GM13976 (cell line): ENCODE measurements around the gene ACTR3C.
"Not testable (repeated sequence)": the region's sequence is repeated elsewhere in the genome, so short reads cannot be mapped to it uniquely, and the experiment has no call there.

ENCODE experiments used
- DNase-seq: peaks from one replicate; pipeline ENCODE4 v3.0.0; 2012; ENCODE audit warnings: low spot score
- in situ Hi-C: fragments of 300-500 bp; cut with MboI; formaldehyde crosslinking; loops from one replicate; pipeline ENCODE4 v1.12.0; 2022; ENCODE audit warnings: low sequenced_read_pairs, mixed read lengths, inconsistent platforms; ENCODE audit not compliant: unreplicated experiment
- TF ChIP-seq, protein P1 (sequence below): IDR thresholded peaks from 2 replicates; pipeline ENCODE4 v1.5.1; 2012; ENCODE audit warnings: borderline replicate concordance, mild to moderate bottlenecking; ENCODE audit not compliant: insufficient read depth; ENCODE audit errors: extremely low read depth, missing control alignments, control extremely low read depth

The ACTR3C gene

DNA sequence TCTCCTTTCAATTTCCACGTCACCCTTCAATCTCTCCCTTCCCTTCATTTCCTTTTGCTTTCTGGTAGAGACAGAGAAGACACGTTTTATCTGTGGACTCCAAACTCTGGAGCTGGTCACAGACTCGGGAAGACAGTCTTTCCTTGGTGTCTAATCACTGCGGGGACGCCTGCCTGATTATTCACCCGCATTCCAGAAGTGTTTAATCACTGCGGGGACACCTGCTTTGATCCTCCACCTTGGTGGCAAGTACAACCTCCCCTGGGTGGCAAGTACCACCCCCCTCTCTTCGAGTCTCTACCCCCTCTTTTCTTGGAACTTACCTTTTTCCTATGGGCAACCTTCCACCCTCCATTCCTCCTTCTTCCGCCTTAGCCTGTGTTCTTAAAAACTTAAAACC, 15.4 kb downstream of the ACTR3C start:
- TF ChIP-seq, protein P1, sequence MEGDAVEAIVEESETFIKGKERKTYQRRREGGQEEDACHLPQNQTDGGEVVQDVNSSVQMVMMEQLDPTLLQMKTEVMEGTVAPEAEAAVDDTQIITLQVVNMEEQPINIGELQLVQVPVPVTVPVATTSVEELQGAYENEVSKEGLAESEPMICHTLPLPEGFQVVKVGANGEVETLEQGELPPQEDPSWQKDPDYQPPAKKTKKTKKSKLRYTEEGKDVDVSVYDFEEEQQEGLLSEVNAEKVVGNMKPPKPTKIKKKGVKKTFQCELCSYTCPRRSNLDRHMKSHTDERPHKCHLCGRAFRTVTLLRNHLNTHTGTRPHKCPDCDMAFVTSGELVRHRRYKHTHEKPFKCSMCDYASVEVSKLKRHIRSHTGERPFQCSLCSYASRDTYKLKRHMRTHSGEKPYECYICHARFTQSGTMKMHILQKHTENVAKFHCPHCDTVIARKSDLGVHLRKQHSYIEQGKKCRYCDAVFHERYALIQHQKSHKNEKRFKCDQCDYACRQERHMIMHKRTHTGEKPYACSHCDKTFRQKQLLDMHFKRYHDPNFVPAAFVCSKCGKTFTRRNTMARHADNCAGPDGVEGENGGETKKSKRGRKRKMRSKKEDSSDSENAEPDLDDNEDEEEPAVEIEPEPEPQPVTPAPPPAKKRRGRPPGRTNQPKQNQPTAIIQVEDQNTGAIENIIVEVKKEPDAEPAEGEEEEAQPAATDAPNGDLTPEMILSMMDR: no peak
- no peak for DNase-seq
- in situ Hi-C loops: no loop called here

DNA sequence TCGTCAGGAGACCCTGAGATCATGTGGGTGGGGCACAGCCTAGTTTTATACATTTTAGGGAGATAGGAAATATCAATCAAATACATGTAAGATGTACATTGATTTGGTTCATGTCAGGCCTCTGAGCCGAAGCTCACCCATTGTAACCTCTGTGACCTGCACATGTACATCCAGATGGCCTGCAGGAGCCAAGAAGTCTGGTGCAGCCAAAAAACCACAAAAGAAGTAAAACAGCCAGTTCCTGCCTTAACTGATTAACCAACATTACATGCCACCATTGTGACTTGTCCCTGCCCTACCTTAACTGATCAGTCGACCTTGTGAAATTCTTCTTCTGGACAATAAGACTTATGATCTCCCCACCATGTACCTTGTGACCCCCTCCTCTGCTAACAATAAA, 16.2 kb downstream of the ACTR3C start:
- no peak for DNase-seq
- TF ChIP-seq, protein P1: no peak
- in situ Hi-C loops: no loop called here

DNA sequence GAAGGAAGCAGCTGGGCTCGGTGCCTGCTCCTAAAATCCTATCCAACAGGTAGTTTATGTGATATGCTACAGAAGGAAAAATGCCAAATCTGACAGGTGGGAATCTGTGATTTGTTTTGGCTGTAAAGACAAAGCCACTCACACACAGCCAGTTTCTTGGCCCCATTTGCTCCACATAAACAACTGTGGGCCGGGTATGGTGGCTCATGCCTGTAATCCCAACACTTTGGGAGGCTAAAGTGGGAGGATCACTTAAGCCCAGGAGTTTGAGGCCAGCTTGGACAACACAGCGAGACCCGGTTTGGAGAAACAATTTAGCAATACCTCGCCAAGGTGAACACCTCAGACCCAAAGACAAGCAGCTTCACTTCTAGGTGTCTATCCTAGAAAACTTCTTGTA, 17.0 kb downstream of the ACTR3C start:
- DNase-seq, in situ Hi-C loops: not testable (repeated sequence)

DNA sequence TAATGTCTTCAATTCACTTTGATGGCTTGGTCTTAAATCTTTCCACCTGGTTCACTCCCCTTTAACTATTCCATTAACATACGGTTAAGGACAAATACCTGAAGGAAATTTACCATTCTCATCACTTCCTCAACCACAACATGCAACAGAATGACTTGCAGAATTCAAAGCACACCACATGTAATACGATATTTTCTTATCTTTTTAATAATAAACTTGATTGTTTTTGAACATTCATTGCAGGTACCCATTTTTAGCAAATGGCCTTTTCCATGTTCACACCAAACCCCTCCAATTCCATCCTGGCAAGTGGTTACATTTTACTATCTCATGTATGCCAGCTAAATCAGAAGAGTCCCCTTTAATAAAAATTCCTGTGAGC, 17.5 kb downstream of the ACTR3C start:
- in situ Hi-C loops: not testable (repeated sequence)

DNA sequence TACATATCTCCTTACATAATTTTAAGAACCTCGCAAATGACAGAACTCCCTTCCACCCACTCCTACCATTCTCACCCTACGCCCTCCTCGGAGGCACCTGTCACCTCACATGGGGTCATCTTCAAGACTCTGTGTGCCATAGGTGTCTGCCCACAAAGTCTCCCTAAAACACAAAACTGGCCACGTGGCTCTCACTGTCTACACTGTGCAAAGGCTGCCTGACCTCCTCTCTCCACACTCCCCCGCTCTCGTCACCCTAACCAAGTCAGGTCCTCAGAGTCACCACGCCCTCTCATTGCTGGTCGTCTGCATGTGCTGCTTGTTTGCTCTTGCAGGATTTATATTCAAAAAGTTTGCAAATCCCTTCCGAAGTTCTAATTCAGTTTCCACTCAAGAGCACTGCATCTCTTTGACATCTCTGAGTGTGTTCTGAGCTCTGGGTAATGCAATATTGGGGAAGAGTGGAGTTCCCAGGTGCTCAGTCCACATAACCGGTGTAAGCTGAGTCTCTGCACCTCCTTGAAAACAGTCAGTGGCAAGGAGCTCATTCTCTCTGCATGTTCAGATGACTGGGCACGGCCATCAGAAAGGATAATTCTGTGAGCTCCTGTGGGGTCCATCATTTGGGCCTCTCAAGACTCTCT, 18.0 kb downstream of the ACTR3C start:
- in situ Hi-C loops, DNase-seq: not testable (repeated sequence)

More for the DNA sequence above, 17.5 kb downstream of the ACTR3C start:
- not testable (repeated sequence) for DNase-seq

DNA sequence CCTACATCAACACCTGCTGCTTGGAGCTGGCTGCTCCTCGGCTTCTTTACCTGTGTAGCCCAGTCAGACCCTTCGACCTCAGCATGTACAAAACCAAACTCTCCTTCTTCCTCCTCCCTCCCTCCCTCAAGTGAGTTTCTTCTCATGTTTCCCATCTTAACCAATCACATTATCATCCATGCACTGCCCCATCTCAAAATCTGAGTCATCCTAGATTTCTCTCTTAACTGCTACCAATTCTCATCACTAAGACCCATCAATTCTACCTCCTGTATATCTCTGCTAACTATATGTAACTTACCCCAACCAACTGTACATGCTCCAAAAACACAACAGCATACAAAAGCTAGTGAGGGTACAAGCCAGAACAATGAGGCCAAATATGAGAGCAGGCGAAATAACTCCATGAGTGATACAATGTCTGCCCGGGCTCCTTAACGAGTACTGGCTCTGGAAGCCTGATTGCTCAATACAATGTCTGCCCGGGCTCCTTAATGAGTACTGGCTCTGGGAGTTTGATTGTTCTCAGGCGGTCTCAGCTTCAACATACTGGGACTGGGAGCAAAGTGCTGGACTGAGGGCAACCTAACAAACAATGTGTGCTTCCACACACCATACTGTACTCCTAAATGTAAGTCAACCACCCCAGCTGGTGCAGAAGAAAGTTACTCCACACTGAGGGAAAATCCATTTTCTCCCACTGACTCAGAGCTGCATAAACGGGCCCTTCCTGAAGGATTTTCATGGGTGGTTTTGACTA, 18.7 kb downstream of the ACTR3C start:
- in situ Hi-C loops, DNase-seq: not testable (repeated sequence)

DNA sequence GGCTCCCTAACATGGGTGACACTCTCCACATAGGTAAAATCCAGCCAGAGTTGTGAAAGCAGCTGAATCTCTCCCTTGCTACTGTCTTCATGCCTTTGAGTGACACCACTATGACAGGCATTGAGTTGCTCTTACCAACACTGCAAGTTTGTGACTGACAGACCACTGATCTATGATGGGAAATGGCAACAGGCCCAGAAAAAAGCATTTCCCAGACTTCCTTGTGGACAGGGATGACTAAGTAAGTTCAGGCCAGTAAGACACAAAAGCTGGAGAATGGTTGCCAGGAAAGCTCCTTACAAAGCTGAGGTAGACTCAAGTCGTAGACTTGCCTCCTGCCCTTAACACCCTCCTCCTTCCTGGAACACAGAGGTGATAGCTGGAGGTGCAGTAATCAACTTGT, 20.4 kb downstream of the ACTR3C start:
- DNase-seq, in situ Hi-C loops: not testable (repeated sequence)

DNA sequence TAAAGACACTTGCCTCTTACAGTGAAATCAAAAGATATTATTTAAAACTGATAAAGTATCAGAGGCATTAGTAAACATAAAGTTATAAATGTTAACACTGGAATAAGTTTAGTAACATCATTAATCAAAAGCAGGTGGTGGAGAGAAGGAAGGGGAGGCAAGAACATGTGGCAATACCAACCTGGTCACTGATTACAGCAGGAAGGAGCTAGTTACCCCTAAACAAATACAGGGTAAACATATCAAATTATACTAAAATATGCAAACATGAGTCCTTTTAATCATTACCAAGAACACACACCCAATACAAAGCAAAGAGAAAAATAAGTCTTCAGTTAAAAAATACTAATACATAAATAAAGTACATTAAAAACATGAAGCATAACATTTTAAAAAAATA, 25.4 kb downstream of the ACTR3C start:
- DNase-seq, in situ Hi-C loops: not testable (repeated sequence)

DNA sequence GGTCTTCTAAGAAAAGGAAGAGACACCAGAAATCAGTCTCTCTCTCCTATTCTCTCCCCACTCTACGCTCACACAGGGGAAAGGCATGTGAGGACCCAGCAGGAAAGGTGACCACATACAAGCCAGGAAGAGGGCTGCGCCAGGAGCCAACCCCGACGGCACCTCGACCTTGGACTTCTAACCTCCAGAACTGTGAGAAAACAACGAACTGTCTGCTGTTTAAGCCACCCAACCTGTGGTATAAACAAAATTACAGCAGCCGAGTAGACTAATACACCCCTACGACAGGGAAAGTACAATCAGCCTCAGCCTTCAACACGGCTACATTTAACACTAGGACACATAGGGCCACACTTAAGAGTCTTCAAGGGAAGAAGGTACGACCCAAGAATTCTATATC, 26.5 kb downstream of the ACTR3C start:
- in situ Hi-C loops, DNase-seq: not testable (repeated sequence)

DNA sequence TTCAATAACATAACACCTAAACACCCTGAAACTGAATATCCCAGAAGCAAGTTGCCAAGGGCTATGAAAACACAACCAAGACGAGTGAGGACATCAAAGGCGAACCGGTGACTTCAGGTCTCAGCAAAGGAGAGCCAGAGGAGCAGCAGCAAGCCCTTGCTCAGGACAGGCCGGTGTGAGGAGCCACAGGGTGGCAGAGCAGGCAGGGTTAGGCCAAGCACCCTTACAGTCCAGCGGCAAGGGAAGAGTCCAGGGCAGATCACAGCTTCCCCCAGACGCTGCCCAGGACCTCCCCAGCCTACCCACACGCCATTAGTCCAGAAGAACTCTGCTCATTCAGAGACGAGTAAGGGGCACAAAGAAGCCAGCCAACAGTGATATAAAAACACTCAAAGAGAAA, 27.7 kb downstream of the ACTR3C start:
- in situ Hi-C loops, DNase-seq: not testable (repeated sequence)

DNA sequence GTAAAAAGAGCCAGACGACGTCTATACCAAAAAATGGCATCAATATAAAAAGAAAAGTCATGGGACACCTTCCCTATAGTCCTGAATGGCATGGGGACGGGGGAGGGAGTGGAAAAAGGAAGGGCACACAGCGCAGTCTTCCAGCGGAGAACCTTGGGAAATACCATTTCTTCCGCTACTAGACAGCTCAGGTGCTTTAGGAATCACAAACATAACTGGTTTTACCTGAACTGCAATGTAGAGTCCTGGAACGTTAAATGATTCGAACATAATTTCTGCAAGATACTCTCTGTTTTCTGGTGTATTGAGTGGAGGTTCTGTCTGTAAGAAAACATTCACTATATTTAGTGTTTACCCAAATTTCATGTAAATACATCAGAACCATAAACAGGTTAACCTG, 28.3 kb downstream of the ACTR3C start:
- in situ Hi-C loops, DNase-seq: not testable (repeated sequence)

DNA sequence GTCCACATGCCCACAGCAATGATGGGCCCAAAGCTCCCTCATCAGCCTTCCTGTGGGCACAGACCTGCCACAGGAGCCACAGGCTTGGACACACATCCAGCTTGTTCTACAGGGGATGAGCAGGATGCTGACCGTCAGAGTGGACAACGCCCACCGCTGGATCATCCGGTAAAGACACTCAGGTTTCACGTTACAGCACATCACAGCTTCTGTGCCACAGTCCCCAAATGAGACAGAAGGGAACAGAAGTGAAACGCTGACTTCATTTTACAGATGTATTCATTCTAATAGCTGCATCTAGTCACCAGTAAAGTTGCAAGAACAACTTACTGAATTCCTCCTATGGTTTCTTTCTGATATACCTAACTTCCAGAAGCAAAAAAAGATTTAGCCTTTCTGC, 33.0 kb downstream of the ACTR3C start:
- in situ Hi-C loops, DNase-seq: not testable (repeated sequence)

DNA sequence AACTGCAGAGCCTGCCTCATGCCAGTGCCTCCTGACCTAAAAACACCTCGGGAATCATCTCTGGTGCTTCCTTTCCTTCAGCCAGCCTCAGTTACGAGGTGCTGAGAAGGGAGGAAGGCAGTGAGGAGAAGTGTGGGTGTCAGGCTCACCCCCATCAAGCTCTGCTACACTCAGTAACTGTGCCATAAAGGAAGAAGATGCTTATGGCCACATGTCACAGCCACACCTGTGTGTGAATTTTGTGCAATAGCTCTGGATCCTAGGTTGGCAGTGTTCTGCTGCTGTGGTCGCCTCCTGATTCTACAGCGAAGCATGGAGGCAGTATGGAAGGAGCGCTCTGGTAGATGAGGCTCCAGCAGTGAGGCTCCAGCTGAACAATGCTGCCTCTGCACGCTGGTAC, 34.5 kb downstream of the ACTR3C start:
- DNase-seq, in situ Hi-C loops: not testable (repeated sequence)

DNA sequence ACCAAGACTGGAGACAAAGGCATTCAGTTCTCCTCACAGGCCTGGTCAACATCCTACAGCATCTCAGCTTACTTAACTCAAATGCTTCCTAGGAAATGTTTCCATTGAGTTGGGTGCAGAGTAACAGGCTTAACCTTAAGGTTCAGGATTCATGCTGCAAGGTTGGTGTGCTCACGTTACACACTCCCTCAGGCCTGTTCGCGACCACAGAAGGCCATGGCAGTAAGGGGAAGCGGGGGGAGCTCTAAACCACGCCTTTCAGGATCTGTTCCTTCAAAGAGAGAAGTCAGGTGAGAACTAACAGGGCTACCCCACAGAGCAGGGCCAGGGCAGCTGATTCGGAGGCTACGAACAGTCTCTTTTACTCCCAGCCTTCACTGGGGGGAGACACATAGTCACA, 35.5 kb downstream of the ACTR3C start:
- in situ Hi-C loops, DNase-seq: not testable (repeated sequence)
